GM12875 (cell line): Measurements from ENCODE around the gene CACNA2D3.
"Not testable (repeated sequence)": the region's sequence is repeated elsewhere in the genome, so short reads cannot be mapped to it uniquely, and the experiment has no call there.

Experiments used
- H3K4me3 ChIP-seq: one replicate; pipeline ENCODE4 v1.5.1; 2011; ENCODE audit warnings: low read depth, low read length, control low read depth
- TF ChIP-seq, protein P1 (sequence below): IDR thresholded peaks from 2 replicates; pipeline ENCODE4 v1.5.1; 2011; ENCODE audit warnings: low read depth, mild to moderate bottlenecking, control low read depth, inconsistent platforms, low read length, moderate library complexity, borderline replicate concordance; ENCODE audit not compliant: insufficient read depth

Gene CACNA2D3

DNA sequence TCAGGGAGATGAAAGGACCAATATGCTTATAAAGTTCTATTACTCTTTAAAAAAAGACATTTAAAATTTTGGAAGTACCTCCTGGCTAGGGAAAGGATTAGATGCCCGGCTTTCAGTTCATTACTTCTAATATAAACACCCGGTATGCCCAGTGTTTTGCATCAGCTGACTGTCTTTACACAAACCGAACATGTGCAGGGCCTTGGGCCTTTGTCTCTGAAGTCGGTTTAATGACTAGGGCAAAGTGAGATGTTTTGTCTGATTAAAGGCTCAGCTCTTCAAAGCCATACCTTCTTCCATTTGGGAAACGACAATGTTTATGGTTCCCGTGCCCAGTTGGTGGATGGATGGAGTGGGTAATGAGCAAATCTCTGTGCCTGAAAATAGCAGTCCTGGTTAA, 984.8 kb downstream of the CACNA2D3 start:
- TF ChIP-seq, protein P1, sequence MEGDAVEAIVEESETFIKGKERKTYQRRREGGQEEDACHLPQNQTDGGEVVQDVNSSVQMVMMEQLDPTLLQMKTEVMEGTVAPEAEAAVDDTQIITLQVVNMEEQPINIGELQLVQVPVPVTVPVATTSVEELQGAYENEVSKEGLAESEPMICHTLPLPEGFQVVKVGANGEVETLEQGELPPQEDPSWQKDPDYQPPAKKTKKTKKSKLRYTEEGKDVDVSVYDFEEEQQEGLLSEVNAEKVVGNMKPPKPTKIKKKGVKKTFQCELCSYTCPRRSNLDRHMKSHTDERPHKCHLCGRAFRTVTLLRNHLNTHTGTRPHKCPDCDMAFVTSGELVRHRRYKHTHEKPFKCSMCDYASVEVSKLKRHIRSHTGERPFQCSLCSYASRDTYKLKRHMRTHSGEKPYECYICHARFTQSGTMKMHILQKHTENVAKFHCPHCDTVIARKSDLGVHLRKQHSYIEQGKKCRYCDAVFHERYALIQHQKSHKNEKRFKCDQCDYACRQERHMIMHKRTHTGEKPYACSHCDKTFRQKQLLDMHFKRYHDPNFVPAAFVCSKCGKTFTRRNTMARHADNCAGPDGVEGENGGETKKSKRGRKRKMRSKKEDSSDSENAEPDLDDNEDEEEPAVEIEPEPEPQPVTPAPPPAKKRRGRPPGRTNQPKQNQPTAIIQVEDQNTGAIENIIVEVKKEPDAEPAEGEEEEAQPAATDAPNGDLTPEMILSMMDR = no peak
- H3K4me3 ChIP-seq = no peak overlapping the region

GRCh38 chr3:55111906-55112305, 989.6 kb downstream of the CACNA2D3 start:
- not testable (repeated sequence) for H3K4me3 ChIP-seq

DNA sequence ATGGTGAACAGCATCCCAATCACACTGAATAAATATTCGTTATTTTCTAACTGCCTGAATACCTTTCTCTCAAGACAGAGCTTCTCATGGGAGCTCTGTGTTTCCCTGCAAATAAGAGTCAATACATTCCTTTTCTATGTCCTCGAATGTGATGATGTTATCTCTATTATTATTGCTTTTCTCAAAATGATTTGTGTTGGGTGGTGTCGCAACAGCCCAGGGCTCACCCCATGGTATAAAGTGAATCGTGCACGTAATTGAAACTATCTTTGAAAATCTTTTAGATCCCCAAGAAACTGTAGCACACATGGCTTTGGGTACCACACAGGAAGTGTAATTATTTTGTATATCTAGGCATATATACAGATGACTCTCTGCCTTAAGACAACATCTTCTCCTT, 996.1 kb downstream of the CACNA2D3 start:
- TF ChIP-seq, protein P1 = no peak
- H3K4me3 ChIP-seq = no peak overlapping the region

DNA sequence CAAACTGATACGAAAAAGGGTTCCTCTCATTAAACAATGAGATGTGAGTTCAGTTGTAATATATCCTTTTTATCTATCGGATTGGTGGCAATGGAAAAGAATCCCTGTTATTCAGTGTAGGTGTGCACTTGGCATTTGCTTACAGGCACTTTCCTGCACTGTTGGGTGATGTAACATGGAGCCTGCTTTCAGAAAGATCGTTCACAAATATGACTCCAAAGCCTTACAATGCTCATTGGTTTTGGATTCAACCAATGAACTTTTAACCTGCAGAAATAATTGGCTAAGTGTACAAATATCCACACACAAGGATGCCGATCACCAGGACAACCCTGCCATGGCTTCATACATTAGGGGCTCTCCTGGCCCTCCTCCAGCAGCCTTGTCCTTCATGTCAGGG, 996.9 kb downstream of the CACNA2D3 start:
- H3K4me3 ChIP-seq = no peak overlapping the region
- TF ChIP-seq, protein P1 = no peak

- TF ChIP-seq, protein P1 = no peak
- no peak overlapping the region for H3K4me3 ChIP-seq
These were observed 1000.0 kb downstream of the CACNA2D3 start for GRCh38 chr3:55122312-55122711.
